D721Med (cell line): ENCODE measurements around the gene STEAP3.

Experiments
- DNase-seq: peaks from one replicate; pipeline ENCODE4 v3.0.0; 2011; ENCODE audit warnings: low spot score; ENCODE audit not compliant: insufficient read length
- FAIRE-seq: peaks from 2 replicates; lab custom pipeline; 2011; peaks lifted over from hg19 to GRCh38; lab: Jason Lieb, UNC
- TF ChIP-seq, protein P1 (sequence below): IDR thresholded peaks from 2 replicates; pipeline ENCODE4 v1.5.1; 2012; ENCODE audit warnings: mild to moderate bottlenecking, control low read depth; ENCODE audit not compliant: insufficient read depth; ENCODE audit errors: missing control alignments

Gene STEAP3, protein sequence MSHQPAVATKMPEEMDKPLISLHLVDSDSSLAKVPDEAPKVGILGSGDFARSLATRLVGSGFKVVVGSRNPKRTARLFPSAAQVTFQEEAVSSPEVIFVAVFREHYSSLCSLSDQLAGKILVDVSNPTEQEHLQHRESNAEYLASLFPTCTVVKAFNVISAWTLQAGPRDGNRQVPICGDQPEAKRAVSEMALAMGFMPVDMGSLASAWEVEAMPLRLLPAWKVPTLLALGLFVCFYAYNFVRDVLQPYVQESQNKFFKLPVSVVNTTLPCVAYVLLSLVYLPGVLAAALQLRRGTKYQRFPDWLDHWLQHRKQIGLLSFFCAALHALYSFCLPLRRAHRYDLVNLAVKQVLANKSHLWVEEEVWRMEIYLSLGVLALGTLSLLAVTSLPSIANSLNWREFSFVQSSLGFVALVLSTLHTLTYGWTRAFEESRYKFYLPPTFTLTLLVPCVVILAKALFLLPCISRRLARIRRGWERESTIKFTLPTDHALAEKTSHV

DNA sequence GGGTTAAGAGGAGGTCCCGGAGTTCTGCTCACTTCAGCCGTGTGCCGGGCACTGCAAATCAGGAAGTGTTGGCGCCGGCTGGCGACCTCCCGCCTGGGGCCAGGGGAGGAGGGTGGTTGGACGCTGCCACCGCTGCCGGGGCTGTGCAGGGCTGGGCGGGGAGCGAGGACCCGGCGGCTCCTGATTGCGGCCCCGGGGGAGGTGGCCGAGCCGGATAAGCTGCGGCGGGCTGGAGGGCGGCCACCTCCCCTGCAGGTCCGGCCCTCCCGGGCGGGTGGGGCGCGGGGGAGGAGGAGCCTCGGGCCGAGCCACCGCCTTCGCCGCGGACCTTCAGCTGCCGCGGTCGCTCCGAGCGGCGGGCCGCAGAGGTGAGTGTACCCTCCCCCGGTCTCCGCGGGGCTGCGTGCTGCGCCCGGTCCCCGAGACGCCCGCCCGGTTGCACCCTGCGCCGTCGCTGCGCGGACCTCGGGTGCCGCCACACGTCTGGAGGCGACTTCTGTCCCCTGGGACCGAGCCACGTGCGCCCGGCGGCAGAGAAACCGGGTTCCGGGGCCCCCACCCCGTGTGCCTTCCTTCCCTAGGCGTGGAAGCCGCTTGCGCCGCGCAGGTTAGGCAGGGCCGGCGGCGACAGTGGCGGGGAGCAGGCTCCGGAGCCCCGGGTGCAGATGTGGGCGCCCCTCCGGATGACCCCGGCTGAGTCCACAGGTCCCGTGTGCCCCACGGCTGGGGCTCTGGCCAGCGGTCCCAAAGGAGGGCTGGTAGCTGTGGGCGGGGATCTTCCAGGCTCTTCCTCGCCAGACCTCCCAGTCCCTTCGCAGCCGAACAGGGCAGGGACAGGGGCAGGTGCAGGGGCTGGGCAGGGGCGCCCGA is at the start of gene STEAP3:
STEAP3 (plus strand) TSS at position 314 of the 870 bp plus-strand sequence. CDS start 7,179 bp downstream, outside the sequence.
- TF ChIP-seq, protein P1, sequence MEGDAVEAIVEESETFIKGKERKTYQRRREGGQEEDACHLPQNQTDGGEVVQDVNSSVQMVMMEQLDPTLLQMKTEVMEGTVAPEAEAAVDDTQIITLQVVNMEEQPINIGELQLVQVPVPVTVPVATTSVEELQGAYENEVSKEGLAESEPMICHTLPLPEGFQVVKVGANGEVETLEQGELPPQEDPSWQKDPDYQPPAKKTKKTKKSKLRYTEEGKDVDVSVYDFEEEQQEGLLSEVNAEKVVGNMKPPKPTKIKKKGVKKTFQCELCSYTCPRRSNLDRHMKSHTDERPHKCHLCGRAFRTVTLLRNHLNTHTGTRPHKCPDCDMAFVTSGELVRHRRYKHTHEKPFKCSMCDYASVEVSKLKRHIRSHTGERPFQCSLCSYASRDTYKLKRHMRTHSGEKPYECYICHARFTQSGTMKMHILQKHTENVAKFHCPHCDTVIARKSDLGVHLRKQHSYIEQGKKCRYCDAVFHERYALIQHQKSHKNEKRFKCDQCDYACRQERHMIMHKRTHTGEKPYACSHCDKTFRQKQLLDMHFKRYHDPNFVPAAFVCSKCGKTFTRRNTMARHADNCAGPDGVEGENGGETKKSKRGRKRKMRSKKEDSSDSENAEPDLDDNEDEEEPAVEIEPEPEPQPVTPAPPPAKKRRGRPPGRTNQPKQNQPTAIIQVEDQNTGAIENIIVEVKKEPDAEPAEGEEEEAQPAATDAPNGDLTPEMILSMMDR = no peak
- DNase-seq (peak; percentile 96), FAIRE-seq (no peak)

DNA sequence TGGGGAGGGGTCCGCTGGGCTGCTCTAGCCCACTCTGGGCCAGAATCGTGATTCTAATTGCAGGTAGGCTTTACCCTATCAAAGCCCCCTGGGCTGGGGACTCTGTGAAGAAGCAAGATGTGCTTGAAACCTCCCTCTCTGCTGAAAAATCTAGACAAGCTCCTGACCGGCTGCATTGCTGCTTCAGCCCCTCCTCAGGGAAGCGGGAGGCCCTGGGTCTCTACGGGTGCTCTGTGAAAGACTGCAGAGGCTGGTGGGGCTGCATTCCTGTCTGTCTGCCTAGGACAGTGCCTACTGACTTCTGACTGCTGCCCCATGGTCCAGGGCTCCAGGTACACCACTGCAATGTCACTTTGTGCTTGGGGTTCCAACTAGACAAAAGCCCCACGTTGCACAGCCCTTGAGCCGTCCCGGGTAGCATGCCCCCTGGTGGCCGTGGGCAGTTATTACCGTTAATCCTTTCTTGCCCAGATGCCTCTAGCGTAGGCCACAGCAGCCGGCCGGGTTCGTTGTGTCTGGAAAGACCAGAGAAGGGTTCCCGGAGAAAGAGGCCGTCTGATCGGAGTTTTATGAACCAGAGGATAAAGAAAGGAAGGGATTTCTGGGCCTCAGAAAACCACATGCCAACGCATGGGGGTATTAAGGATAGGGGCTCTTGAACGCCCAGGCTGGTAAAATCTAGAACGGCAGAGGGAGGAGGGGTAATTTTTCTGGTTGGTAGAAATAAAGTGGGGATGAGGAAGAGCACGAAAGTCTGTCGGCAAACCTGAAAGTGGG is 49.2 kb upstream of the STEAP3 start:
- FAIRE-seq (no peak), DNase-seq (no peak)
- TF ChIP-seq, protein P1 = peak; percentile 78

DNA sequence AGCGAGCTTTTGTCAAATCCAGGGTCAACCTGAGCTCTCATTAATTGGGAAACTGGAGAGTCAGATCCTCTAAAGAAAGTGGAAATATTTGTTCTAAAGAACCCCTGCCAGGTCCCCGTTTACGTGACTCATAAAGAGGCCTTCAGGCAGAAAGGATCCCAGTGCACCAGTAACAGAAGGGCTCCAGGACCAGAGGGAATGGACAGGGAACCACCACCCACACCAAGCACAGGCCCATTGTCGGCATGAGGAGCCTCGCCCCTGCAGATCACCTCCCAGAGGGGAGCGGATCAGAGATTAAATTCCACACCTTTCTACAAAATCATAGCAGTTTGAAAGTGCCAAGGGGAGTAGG is 48.7 kb upstream of the STEAP3 start:
- TF ChIP-seq, protein P1 = no peak
- no peak for FAIRE-seq

DNA sequence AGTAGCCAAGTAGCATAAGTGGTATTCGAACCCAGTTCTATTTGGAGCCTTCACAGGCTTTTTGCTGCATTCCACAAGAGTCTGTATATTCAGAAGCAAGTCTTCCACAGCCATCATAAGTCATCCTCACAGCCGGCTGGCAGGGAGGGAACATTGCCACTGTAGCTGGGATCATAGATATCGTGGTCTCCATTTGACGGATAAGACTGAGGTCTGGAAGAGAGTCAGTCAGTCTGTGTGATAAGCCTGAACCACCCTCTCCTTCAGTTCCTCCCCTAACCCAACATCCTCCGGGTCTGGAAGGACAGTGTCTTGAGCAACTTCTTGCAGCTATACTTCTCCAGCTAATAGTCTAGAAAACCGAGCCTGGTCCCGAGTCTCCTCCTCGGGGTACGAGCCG is 48.1 kb upstream of the STEAP3 start:
- TF ChIP-seq, protein P1 = no peak
- DNase-seq (no peak), FAIRE-seq (no peak)

More for the DNA sequence above, 48.7 kb upstream of the STEAP3 start:
- DNase-seq = no peak

DNA sequence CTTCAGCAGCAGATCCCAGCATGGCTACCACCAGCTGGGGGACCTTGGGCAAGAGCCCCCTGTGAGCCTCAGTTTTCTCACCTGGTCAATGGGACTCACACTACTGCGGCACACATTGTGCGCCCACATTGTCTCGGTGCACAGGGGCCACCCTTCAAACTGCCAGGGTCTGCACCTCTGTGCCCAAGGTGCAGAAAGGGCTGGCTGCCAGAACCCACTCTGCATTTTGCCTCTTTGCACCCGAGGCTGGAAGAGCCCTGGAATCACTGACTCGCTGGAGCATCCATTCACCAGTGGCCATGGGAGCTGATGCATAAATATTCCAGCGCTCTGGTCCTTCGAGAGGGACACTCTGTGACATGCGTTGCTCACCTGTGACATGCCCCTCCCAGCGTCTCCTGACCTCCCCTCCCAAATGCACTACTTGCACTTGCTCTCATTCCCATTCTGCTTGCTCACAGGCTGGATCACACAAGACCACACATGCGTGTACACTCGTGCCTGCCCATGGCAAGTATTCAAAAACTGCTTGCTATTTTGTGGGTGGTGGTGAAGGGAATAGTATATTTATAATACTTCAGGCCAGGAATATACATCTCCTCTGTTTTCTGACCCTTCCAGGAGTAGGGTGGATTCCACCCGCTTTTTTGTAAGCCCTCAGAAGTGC is 46.3 kb upstream of the STEAP3 start:
- DNase-seq = no peak
- TF ChIP-seq, protein P1 = no peak
- FAIRE-seq = no peak

DNA sequence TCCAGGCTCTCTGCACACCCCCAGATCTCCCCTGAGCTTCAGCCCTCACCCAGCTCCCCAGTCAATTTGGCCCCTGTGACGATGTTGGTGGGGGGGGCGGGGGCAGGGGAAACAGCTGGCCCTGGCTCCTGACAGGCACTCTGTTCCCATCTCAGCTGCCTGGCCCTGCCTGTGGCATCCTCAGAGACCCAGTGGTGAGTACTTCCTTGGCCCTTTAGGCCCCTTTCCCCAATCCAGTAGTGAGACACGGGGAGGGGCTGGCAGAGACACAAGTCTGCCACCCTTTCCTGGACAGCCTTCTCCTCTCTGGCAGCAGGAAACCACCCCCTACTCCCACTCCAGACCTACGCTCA is 45.8 kb upstream of the STEAP3 start:
- FAIRE-seq (no peak), DNase-seq (no peak)

More for the DNA sequence above, 45.8 kb upstream of the STEAP3 start:
- TF ChIP-seq, protein P1 = no peak
